OCI-LY7 (cell line): Measurements from ENCODE around the gene ACP7.

ENCODE experiments used
- CTCF ChIP-seq: fragments of 200-600 bp; sonication (generic); conservative IDR thresholded peaks from 2 replicates; pipeline ENCODE4 v1.5.1; 2014; ENCODE audit warnings: mild to moderate bottlenecking, antibody characterized with exemption, low read length, moderate library complexity, mixed read lengths
- EZH2phosphoT487 ChIP-seq: fragments of 200-600 bp; sonication (generic); IDR thresholded peaks from 2 replicates; pipeline ENCODE4 v1.6.1; 2018; ENCODE audit warnings: low read depth, borderline replicate concordance, mild to moderate bottlenecking, mixed run types, antibody characterized with exemption, low read length, moderate library complexity, mixed read lengths

- TF ChIP-seq CTCF: no peak
- TF ChIP-seq EZH2phosphoT487: no peak
Observed at GRCh38 chr19:39150235-39150634, 66.1 kb downstream of the ACP7 start.
